HG03196 (cell line): ENCODE data around the gene SKI.

ENCODE experiments used
- ATAC-seq: cut with Tn5 transposase; IDR thresholded peaks from one replicate; pipeline ENCODE4 v1.9.1; 2021; ENCODE audit not compliant: unreplicated experiment

SKI gene

DNA sequence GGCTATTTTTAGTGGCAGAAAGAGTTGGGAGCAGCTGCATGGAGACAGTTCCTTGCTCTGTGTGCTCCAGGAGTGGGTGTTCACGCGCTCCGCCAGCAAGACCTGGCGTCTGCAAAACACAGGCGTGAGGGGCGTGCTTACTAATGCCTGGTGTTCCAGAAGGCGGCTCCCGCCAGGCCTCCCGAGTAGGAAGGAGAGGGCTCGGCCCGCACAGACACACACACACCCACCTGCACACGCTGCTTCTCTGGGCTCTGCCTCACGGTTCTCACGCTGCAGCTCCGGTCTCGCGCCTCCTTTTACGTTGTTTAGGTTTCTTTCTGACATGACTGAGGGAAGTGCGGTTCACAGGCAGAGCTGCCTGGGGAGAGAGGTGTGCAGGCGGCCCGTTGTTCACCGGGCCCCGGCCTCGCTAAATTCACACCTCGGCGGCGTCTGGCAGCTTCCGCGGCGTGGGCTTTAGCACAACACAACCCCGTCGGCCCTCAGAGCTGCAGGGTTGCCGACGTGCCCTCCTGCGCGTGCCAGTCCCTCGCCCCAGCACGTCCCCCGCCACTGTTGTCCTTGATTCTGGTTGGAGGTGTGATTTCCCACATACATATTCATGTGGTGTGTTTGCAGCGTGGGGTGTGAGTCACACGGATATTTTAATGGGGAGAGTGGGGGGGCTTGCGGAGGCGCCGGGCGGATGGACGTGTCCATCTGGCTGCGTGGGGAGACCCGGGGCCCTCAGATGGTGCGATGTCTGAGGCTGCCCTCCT lies 77.0 kb downstream of the SKI start:
- ATAC-seq, result no peak

DNA sequence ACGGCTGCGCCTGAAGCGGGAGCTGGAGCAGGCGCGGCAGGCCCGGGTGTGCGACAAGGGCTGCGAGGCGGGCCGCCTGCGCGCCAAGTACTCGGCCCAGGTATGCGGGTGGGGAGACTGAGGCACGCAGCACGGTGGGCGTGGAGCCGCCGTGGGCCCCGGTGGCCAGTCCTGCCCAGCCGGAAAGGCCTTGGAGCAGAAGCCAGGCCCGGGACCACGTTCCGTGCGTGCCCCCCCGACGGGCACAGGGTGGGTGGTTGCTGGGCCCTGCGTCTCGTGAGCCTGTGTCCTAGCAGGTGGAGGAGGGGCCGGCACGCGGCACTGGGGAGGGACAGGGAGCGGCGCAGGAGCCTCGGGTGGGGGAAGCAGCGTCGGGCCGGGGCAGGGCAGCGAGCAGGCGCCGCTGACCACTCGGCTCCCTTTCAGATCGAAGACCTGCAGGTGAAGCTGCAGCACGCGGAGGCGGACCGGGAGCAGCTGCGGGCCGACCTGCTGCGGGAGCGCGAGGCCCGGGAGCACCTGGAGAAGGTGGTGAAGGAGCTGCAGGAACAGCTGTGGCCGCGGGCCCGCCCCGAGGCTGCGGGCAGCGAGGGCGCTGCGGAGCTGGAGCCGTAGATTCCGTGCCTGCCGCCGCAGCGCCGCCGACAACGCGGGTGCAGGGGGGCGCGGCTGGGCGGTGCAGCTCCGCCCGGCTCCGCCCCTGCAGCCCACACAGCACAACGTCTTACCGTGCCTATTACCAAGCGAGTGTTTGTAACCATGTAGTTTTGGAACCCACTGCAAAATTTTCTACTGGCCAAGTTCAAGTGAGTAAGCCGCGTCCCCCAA lies 78.2 kb downstream of the SKI start:
- ATAC-seq, result no peak

DNA sequence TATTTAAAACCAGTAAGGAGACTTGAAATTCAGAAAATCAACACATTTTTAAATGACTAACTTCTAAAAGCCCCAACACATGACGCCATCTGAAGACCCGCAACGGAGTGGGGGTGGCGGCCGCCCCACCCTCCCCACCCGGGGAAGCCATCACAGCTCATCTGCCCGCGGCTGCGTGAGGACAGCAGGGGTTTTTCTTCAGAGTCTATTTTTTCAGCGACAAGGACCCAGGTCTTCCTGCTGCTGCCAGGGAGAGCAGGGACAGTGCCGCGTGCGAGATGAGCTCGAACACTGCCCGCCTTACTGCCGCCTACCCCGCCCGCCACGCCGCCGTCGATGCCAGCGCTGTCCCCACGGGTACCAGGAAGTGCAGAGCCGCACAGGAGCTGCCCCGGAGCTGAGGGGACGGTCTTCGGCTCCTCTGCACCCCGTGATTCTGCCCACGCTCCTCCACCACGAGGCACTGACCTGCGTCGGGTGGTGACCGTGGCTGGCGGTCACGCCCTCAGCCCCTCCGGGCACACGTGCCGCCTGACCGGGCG lies 79.0 kb downstream of the SKI start:
- ATAC-seq, result no peak

GRCh38 chr1:2307972-2308371 lies 79.9 kb downstream of the SKI start:
- ATAC-seq, result no peak

GRCh38 chr1:2308844-2309243 lies 80.7 kb downstream of the SKI start:
- ATAC-seq, result no peak

DNA sequence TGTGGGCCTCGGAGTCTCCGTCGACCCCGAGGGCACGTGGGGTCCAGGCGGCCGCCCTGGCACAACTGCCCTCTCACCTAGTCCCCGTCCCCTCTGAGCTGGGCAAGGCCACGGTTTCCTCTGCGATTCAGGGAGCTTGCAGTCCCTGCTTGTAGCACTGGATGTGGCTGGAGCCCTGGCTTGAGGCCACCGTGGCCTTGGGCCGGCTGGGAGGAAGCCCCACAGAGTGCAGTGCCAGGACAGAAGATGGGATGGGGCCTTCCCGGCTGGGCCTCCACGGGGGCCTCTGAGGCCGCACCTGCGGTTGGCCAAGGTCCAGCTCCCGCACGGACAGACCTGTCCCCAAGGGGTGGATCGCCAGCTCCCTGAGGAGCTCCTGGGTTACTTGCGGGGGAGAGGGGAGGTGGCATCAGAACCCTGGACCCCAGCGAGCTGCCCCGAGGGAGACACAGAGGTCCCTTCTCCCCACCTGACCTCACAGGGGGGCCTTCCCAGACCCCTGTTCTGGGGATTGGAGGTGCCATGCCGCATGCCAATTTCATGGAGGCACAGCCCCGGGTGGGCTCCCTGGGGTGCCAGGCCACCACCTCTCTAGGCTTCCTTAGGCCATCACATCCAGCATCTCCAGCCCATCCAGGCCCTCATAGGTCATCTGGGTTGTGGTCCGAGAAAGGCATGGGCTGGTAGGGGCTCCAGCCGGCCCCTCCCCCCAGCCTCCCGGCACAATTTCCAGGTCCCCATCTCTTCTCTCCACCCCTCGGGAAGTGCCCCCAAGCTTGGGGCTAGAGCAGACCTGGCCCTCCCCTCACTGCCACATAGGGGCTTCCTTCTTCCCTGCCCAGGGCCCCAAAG lies 82.4 kb downstream of the SKI start:
- ATAC-seq, result no peak

- ATAC-seq, result no peak
Measured at GRCh38 chr1:2311184-2312032, 83.3 kb downstream of the SKI start.

DNA sequence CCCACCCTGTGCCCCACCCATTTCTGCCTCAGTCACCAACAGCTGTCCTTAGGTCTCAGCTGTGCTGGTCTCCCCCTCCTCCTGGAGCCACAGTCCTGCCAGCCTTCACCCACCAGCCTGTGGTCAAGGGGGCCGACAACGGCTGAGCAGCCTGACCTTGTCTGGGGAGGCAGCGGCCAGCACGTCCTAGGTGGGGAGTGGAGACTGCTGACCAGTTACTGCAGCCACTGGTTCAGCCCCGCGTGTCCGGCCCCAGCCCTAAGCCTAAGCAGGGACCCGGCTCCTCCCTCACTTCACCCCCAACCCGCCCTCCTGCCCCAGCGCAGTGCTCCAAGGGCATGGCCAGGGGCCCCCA lies 84.0 kb downstream of the SKI start:
- no peak for ATAC-seq

DNA sequence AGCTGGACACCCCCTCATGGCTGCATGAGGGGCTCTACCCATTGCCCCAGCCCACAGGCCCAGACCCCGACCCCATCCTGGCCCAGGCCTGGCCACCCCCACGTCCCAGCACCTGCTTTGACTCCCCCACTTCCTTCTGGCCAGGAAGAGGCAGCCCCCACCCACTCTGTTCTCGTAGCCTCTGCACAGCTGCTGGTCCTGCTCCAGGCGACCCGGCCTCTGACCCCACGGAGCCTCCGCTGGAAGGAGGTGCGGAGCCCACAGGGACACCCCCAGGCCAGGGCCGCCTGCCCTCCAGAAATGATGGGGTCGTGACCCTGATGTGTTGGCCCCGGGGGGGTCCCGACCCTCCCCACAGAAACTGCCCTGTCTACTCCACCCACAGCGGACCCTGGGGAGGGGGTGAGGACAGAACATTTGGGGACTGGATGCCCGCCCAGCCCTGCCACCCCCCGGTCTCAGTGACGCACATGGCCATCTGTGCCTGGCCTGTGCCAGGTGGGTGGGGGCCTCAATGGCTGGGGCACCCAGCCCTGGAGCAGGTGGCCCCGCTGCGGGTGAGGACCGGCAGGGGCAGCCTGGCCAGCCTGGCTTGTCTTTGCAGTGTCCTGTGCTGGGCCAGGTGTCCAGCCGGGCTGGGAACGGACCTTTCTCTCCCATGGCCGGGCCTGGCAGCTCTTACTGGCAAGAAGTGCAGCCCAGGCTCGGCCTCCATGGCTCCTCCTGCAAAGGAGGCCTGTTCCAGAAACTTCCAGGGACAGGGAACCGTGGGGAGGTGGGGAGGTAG lies 84.6 kb downstream of the SKI start:
- no peak for ATAC-seq

- ATAC-seq, result no peak
Measured at GRCh38 chr1:2313651-2314261, 85.6 kb downstream of the SKI start.

DNA sequence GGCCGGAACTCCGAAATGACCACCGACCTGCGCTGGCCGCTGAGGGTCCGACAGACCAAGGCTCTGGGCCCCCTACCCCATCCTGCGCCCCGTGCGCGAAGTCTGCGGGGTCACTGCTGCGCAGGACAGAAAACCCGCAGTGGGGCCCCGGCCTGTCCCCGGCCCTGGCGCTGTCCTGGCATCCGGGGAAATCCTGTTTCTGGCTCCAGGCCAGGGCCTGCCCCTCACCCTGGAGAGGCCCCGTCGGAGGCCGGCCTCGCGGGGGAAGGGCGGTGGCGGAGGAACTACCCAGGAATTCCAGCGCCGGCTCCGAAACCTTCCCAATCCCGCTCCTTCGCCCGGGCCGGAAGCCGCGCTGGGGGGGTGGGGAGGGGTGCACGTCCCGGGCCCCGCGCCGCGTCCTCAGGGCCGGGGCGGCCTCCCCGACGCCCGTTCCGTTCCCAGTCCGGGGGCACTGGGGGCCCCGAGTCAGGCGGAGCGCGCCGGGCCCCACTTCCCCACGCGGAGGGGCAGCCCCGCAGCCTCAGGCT lies 86.2 kb downstream of the SKI start:
- ATAC-seq, result no peak

GRCh38 chr1:2314803-2315673 lies 86.9 kb downstream of the SKI start:
- no peak for ATAC-seq

- ATAC-seq, result no peak
Measured at GRCh38 chr1:2315674-2316450, 87.7 kb downstream of the SKI start.

DNA sequence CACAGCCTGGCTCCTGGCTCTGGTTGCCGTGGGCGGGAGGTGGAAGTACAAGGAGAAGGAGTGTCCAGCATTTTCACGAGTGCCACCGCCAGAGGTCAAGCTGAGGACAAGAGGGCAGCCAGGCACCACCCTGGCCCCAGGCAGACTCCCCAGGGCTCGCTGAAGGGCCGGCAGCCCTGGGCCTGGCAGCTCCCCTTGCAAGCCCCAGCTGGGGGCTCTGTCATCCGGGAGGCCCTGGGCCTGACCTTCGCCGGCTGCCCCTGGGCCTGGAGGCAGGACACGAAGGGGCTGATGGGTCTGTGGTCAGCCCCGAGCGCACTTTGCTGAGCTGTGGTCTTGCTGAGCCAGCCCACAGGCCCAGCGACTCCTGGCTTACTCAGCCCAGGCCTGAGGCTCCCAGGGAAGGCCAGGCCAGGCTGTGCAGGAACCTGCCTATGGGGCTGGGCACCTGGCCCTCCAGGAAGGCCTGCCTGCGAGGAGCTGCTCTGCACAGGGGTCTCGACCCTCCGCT lies 88.4 kb downstream of the SKI start:
- no peak for ATAC-seq

- no peak for ATAC-seq
Measured at GRCh38 chr1:2317230-2318065, 89.3 kb downstream of the SKI start.
